HG03097 (cell line): ENCODE measurements around the gene TRIM40.

ENCODE experiments used
- ATAC-seq: cut with Tn5 transposase; IDR thresholded peaks from one replicate; pipeline ENCODE4 v1.9.1; 2021; ENCODE audit not compliant: unreplicated experiment, low FRiP score

The TRIM40 gene

DNA sequence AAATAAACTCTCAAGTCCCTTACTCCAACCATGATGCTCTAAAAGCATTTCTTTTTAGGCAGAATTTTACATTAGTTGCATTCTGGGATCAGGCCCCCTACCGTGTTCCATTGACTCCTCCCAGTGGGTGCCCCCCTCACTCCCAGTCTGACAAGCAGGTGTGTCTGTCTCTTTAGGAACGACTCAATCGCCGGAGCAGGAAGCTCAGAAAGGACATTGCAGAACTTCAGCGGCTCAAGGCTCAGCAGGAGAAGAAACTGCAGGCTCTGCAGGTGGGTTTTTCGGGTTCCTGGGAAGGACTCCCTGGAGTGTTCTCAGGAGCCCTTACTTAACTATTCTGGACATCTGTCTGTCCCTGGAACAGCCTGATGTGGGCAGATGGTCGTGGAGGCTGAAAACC lies 9.9 kb downstream of the TRIM40 start:
- no peak for ATAC-seq

DNA sequence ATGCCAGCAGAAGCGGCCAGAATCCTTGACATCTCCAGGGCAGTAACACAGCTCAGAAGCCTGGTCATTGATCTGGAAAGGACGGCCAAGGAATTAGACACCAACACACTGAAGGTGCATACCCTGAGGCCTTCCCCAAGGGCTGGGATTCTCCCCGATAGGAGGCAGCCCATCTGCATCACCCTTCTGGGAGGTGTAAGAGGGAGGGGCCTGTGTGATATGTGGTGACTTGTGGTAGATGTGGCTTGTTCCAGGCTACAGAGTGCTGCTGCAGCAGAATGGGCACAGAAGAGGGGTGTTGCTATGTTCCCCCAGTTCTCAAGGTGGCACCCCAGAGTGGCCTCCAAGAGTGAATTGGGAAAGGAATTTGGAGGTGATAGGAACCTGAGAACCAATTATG lies 11.2 kb downstream of the TRIM40 start:
- no peak for ATAC-seq

DNA sequence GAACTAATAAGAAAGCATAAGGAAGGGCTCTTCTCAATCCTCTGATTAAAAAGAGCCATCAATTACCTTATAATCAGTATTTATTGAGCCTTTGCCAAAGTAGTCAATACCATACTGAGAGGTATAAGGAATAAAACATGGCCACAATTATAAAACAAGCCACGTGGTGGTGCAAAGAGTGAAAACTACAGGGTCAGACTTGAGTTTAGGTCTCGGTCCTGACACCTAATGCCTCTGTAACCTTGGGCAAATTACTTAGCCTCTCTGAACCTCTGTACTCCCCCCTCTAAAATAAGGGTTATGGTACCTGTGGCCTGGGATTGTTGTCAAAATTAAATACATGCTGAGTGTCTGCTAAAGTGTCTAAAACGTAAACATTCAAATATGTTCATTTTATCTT lies 13.3 kb downstream of the TRIM40 start:
- no peak for ATAC-seq

DNA sequence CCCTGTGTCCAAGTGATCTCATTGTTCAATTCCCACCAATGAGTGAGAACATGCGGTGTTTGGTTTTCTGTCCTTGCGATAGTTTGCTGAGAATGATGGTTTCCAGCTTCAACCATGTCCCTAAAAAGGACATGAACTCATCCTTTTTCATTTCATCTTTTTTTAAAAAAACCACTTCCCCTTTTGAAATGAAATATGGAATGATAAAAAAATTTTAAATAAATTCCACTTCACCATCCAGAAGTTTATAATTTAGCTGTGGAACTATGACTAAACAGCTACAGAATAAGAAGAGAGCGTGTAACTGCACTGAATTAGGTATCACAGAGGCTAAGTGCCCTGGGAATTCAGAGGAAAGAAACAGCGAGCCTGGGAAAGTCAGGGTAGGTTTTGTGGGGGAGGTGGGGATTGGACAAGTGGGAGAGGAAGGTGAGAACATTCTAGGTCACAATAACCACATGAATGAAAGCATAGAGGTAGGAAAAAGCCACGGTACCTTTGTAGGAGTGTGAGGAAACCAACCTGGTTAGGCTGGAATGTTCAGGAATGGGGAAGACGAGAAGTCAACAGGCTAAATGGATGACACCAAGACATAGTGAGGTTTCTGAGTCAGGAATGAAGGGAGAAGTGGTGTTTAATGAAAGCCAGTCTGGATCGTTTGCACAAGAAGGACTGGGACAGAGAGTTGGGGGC lies 14.1 kb downstream of the TRIM40 start:
- ATAC-seq, result no peak

DNA sequence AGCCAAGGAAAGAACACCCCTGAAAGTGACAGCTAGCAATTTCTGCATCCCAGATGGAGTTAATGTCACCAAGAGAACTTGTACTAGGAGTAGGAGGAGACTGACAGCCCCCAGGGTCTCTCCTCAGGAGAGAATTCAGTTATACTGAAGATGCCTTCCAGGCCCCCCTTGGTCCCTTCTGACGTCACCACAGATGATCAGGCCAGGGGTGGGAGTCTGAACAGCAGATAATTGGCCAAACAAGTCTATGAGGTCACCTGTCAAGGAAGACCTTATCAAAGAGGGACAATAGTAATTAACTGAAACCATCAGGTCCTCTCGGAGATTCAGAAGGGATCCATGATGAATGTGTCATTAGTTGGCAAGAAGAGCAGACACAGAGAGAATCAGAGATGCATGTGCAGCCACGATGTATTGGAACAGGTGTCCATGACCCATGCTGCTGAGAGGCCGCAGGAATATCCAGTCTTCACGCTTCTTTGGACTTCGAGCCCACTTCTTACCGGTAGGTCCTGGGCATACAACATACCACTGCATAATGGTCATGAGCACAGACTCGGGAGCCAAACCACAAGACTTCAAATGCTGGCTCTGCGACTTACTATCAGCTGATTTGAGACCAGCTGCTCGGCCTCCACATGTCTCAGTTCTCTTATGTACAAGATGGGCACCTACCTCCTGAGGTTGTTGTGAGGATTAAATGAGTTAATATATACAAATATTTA lies 14.9 kb downstream of the TRIM40 start:
- no peak for ATAC-seq

DNA sequence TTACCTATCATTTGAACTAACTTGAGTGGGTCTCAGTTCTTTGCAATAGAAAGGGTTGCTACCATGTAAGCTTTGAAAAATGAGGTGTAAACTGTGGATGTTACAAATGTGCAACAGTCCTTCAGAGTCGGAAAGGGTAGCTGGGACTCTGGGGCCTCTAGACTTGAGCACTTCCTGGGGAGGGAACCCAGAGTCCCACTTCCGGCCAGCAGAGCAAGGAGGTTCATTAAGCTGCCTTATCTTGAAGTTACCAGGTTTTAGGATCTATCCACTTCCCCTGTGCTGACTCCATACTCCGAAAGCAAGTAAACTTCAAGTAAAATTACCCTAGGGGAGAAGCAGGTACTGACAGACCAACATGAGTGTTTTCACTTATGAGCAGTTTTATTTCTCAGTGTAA lies 15.6 kb downstream of the TRIM40 start:
- ATAC-seq, result no peak

DNA sequence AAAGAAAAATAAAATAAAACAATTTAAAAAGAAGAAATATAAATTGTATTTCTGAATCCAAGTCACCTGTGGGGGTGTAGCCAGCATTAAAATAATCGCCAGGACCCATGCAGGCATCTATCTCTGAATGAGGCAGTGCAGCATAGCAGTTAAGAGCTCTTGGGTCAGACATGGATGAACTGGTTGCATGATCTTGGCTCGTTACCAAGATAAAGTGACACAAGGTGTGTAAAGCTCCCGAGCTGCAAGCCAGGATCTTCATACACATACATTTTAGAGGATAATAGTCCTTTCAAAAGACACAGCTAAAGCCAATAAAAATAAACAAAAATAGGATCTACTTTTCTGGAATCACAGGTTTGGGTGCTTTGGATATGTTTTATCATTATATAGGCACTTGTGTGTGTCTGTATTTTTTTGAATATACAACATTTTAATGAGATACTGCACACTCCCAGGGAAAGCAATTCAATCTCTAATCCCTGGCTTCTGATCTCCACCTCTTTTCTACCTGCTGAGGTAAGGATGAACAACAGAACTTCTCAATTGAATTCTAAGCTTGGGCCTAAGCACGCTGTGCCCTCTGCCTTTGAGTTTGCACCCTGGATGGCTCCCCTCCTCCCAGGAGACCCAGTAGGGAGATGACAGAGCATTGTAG lies 16.2 kb downstream of the TRIM40 start:
- no peak for ATAC-seq

DNA sequence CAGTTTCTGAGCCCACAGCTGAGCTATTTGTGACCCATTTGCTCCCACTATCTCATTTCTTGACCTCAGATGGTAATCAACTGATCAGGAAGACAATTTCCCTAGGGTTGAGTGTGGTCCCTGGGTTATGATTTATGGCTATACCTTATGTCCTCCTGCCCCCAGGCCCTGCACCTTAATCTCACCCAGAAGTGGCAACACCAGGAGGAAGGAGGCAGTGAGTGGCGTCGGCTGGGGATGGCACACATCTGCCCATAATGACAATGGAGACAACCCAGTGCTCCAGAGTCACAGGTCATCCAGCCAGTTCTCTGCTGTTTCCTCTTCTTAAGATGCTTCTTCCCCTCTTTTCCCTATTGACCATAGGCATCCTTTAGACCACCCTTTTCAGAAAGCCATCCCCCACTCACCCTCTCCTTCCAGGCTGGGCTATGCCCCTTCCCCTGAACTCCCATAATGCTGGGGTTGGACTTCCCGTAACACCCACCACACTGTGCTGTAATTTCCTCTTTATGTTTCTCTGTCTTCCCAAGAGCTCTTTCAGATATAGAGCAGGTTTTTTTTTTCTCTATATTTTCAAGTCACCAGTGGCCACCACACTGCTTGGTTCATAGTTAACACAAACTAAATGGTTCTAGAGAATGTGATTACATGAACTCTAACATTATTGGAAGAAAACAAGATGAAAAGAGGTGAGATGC lies 17.1 kb downstream of the TRIM40 start:
- ATAC-seq, result no peak

DNA sequence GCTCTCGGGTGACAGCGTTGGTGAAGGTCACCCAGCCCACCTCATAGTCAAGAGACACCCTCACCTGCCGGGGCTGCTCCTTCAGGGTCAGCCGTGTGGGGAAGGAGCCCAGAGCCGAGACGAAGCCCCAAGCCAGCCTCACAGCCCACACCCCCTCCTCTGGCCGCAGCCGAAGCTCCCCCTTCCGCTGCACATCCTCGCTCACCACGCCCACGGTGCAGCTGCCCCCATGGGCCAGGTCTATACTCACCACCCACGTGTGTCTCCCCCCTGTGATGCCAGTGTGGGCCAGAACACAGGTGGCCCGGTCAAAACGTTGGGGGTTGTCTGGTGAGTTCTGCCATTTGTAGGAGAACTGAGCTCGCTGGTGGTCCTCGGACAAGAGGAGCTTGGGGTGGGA lies 18.1 kb downstream of the TRIM40 start:
- ATAC-seq, result no peak

DNA sequence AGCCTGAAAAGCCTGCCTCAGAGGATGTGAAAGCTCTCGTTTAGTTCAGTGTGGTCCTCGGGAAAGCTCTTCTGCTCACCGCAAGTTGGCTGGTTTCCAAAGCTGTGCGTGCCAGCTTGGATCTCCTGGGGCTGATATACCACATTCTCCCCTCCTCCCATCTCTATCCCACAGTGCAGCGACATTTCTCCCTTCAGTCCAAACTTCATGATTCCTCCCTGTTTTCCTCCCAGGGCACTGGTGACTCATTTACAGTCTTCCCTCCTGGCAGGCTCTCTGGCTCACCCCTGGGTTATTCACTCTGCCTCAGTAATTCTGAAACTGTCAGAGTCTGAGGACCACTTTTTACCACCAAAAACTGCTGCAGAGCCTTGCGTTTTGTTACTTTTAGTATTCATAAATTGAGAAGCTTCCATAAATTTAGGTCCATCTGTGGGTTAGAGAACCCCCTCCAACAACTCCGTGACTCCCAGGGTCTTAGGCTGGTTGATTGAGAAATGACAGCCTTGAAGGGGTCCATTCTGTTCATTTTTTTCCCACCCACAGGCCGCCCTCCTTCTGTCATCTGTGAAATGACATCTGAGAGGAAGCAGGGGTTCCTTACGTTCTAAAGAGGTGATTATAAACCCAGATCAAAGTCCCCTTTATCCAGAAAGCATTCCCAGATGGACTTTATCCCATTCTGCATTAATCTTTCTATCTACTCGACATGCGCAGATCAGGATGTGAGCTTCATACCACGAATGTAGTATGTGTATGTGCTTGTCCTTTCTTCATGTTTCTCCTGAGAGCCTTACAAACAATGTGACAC lies 19.0 kb downstream of the TRIM40 start:
- no peak for ATAC-seq

DNA sequence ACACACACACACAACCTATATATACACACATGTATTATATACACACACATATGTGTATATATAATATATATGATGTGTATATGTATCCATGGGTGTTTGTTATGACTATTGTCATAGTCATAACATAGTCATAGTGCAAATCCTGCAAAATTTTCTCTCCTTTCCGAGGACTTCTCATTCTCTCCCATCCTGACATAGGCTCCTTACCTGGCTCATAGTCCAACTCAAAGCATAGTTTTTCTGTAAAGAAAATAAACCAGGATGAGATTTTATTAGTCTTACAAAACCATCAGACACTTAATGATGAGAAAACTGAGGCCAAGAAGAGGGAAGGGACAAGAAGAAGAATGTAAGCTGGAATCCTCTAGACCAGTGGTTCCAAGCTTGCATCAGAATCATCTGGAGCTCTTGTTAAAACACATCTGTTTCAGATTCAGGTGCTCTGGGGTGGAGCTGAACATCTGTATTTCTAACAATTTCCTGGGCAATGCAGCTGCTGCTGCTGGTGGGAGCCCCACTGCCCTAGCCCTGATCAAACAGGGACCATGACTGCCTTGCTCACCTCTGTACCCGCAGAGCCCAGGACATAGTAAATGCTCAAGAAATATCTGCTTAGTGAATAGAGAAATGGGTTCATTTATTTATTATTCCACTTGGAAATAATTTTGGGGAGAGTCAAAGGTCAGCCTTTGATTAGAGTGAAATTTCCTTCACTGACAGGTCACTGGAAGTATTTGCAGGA lies 19.8 kb downstream of the TRIM40 start:
- no peak for ATAC-seq

DNA sequence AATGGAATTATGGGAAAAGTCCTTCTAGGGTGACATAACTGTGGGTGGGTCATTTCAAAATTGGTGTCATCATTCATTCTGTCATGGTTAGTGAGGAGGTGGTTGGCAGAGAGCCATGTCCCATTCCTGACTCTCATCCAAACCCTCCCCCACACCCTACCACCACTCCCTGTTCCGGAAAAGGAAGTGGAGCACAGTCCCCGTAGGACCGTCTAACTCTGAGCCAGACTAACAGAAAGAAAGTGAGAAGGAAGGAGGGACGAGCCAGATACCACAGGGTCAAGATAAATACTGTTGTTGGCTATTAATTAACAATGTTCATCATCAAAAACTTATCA lies 20.3 kb downstream of the TRIM40 start:
- ATAC-seq, result no peak

DNA sequence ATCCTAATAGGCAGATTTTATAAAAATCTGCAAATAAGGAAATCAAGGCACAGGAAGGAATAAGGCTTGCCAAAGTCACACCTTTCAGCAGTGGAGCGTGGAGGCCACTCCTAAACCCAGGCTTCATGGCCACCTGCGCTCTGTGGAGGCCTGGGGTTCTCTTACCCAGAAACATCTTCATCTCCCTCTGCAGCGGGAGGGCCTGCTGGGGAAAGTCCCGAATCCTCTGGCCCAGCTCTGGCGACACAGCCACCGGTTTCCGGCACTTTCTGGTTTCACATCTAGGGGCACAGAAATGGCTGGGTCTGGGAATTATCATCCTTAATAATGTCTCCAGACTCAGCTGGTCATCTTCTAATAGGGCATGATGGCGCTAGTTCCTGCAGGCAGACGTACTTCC lies 20.8 kb downstream of the TRIM40 start:
- no peak for ATAC-seq

DNA sequence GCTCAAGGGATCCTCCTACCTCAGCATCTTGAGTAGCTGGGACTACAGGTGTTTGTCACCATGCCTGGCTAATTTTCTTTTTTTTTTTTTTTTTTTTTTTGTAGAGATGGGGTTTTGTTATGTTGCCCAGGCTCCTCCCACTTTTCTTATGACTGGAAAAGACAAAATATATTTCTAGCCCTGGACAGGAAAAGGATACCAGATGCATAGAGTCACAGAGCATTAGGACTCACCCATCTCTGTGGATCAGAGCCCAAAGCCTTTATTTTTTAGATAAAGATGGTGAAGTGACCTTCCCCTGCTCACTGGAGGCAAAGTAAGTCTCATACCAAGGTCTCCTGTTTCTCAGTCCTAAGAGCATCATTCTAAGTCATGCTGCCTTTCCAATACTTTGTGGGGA lies 21.6 kb downstream of the TRIM40 start:
- no peak for ATAC-seq

DNA sequence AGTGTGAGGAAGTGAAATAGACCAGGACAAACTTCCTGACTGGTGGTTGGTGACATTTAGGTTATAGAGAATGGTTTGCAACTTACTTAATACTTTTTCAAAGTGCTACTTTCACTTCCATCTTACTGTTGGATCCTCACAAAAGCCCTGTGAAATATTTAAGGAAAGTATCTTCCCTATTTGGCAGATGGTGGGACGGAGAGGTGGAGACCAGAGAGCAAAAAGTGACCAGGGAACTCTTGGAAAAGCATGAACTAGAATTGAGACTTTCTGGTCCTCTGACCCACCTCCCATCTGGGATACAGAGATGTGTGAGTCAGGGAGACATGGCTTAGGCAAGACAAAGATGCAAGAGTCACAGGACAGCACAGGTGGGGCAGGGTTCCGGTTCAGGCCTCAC lies 22.1 kb downstream of the TRIM40 start:
- ATAC-seq, result no peak

DNA sequence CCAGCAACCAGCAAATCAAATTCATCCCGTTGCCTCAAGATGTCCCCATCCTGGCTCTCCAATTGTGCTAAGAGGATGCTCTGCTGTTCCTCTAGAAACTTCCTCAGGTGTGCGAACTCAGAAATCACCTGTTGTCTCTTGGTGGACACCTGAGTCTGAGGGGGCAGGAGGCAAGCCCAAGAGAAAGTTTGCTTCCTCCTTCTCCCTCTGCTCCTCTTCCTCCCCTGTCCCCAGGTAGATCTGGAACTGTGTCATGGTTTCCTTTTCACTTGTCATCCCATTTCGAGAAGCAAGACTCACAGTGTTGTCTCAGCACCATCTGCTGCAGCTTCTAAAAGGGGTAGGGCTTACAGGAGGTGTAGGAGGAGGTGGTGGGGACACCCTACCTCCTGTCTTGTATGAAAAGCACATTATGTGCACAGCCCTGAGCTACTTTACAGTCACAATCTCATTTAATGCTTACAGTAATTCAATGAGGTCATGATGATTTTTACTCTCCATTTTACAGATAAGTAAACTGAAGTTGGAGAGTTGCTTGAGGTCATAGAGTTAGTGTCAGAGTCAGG lies 22.6 kb downstream of the TRIM40 start:
- ATAC-seq, result no peak

DNA sequence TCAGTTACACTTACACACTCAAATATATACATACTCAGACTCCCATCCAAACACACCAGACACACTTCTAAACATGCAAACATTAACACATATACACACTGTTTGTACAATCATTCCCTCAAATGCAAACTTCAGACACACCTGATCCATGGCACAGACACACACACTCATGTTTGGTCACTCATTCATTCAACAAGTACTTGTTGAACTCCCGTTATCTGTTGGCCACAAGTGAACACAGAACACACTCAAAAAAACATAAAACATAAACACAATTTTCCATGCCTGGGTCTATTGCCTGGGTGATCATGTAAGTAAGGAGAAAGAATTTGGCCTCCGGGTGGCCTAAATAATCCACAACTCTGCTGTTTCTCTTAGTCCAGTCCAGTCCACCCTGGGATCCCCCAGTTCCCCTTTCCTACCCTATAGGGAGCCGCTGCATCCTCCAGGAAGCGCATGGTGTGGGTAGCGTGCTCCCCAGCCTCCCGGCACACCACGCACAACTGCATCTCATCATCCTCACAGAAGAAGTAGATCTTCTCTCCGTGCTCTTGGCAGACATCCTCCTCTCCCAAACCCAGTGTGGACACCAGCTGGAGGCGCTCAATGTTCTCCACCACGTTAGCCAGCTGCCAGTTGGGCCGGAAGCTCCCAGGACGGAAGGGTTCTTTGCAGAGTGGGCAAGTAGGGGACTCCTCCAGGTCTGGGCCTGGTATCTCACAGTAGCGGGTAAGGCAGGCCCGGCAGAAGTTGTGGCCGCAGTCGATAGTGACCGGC lies 24.3 kb downstream of the TRIM40 start:
- no peak for ATAC-seq

DNA sequence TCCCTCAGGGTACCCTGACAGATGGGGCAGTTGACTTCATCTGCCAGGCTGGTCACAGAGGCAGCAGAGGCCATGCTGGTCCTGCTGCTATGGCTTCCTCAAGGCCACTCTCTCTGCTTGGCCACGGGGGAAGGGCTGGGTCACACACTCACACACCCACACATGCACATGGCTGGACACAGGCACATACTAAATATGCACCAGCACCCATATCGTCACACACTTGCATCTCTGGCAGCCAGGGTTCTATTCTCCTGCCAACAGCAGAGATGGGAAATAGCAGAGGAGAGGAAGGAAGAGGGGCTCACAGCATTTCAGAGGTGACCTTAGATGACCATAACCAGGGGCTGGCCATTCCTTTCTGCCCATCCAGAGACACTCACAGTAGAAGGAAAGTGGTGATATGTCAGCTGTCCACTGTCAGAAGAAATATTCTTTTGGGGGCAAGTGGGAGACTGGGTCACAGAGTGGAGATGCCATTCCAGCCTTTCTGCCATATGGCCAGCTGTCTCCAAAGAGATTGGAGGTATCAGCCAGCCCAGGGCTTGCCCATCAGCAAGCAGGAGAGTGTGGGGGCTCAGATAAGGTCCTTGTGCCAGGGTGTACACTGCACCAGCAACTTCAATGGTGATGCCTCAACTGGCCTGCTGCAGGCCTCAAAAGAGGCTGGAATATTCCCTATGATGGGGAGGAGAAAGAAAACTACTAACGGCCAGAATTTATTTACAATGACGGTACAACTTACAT lies 25.0 kb downstream of the TRIM40 start, which contains the start of gene TRIM10:
Gene TRIM10 (minus strand): TSS at position 427 of the 747 bp plus-strand sequence. CDS start 353 bp downstream, at position 74.
- ATAC-seq, result no peak
